Activated CD8-positive, alpha-beta memory T cell treated with anti-CD3 and anti-CD28 coated beads for 4 hours (primary cell): ENCODE data around the gene ADAMTS9.

ENCODE experiments used
- DNase-seq, 2 donors: peaks; one replicate each; pipeline ENCODE4 v3.0.0-alpha.2; 2020; ENCODE audit warnings: low read depth in 2 of 2

ADAMTS9 gene

DNA sequence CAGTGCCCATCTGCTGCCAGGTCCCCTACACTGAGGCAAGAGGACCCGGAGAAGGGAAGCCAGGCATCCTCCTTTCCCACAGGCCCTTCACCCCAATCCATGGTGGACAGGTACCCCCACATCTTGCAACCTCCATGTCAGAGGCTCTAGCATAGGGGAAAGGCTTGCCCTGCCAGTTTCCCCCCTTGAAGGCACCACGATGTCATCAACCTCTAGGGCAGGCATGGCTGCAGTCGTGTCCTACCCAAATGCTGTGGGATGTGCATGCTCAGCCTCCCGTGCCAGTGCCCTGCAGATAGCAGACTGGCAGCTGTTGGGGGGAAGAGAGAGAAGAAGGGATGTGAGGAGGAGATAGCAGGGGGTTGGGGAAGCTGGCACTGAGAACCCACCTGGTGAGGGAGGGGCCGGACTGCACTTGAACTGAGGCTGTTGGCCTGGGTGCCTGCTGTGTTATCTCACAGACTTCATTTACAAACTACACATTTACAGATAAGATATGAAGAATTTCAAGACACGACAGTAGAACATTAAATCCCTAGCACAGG, 197.5 kb downstream of the ADAMTS9 start:
- no peak for DNase-seq

DNA sequence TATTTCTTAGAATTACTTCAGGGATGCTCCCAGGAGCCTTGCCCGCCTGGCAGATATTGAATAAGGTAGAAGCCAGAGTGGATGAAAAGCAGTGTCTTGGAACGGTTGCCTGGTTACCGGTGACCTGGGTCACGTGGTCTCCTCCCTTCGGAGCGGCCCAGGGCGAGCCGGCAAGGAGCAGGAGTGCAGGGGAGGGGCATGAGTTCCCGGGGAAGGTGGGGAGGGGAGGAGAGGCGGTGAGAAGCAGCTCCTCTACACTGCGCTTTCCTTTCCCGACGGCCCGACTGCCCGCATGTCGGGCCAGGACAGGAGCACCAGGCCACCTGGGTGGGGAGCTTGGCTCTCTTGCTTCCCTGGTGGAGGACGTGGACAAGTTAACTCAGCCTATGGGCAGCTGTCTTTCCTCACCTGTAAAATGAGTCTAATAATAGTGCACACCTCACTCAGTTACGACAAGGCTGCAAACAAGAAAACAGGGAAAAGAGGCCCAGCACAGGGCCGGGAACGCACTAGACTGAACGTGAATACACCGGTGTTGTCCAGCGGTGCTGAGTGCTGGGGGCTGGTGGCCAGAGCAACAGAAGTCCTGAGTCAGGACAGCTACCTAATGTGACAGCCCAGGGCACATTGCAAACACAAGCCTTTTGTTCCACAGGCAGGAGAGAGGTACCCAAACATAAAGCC, 198.3 kb downstream of the ADAMTS9 start:
- DNase-seq, result no peak

DNA sequence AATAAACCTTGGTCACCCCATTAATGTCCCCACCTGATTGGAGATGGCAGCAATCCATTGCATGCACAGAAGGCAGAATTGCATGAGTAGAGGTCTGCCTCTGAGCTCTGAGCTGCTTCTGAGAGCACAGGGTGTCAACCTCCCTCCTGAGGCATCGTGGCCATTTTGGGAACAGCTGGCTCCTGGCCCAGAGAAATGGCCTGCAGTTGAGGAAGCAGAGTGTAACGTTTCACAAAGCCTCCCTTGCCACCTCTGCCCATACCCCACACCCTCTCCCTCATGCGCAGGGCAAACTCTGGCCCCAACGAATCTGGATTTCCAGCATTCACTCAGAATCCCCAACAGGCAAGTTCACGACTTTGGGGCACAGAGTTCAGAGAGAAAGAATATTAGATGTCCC, 198.9 kb downstream of the ADAMTS9 start:
- DNase-seq, result no peak

DNA sequence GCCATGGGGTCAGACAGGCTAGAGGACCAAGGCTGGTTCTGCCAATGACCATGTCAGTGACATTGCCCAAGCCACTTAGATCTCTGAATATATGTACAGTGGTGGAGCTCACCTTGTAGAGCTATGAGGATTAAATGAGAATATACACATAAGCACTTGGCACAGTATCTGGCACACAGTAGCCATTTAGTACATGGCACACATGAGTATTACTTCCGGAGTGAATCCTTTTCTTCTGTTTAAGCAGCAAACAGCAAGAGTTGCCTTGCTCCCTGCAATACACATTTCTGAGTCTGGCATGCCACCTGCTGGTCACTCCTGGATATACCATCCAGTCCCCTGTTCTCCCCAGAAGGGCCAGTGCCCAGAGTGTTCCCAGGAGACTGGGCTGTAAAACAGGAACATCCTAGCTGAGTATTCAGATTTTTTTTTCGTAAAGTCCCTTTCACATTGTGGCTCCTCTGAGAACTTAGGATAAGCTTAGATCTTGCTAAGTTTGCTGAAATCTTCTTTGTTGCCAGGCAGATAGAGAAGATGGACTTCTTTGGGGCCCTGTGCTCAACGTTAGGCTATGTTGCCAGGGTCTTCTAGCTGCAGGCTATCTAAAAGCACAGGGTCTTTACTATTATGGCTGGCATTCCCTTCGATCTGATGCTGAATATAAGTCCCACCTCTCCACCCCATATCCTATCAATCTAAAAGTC, 203.4 kb downstream of the ADAMTS9 start:
- DNase-seq, result peak; percentile 11 to 16

DNA sequence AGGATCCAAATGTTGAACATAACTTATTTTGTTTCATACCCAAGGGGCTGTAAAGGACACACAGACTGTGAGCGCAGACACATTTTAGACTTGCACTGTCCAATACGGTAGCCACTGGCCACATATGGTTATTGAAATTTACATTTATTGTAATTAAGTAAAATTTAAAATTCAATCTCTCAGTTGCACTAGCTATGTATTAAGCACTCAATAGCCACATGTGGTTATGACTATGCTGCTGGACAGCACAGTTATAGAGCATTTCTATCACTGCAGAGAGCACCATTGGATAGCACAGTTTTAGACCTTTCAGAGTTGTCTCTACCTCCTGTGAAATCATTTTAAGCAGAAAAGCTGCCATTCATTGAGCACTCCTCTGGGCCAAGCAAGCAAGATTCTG, 204.3 kb downstream of the ADAMTS9 start:
- no peak for DNase-seq

DNA sequence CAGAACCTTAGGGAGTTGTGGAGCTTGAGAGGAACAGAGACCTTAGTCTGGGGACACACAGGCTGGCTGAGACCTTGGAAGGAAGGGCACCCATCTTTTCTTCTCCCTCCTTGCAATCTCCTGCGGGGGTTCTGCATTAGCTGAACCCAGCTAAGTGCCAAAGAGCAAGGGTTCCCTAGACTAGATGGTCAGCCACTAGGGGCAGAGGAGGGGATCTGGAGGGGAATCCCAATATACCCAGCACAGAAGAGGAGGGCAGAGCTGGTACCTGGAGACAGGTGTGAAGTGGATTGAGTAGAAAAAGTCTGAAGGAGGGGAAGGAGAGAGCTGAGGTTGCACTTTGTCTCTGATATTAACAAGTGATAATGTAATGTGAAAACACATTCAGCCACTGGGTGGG, 212.8 kb downstream of the ADAMTS9 start:
- DNase-seq, result no peak

DNA sequence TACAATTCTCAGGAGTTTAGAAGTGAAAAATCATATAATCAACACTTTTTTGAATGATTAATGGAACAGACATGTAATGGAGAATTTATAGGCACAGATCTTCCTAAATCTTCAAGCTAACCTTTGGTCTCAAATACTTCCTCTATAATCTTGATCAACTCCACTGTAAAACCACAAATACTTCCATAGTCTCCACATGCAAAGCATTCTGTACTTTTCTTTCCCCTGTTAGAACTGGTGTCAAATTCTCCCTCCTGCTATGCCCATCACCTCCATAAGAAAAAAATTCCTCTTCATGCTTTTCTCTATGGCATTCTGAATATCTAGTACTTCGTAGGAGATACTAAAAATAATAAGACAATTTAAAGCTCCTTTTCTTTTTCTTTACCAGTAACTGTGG, 214.3 kb downstream of the ADAMTS9 start:
- DNase-seq, result no peak

DNA sequence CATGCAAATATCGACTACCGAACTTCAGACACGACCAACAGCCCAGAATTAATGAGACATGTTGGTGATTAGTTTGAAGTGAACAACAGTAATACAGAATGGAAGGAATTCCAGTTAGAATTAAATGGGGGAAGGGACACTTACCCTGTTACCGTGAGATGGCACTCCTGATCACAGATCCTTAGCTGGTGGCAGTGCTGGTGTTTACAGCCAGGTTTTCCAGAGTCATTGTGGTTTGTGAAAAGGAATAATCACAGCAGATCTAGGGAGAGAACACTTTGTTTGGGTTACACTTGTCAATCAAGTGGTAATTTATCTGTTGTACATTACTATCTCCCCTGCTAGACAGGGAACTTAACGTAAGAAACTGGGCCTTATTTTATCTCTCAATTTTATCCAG, 217.4 kb downstream of the ADAMTS9 start:
- no peak for DNase-seq

DNA sequence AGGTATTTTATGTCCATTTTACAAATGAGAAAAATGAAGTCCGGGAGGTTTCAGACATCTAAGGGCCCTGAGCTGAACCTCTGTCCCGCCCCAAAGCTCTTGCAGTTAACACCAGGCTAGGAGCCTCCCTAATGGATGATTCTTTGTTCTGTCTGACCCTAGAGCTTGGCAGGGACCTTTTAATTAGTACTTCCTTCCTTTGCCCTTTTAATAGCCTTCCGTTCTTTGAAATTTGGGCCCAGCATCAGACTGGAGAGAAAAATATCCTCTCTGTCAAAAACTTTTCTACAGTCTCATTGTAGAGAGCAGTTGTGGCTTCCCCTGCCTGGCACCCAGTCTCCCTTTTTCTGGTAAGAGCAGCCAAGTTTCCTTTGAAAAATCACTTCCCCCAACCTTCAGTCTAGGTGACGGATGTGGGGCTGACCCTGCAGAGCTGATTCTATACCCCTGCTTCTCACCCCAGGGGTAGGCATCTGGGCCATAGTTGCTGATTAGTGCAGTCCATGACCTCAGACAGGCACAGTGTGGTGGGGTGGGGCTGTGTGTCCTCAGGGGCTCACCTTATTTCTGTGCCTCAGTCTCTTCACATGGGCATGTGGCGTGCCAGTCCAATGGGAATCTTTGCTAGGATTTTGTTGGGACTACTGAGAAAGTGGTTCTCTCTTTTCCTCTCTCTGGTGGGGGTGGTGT, 220.4 kb downstream of the ADAMTS9 start:
- DNase-seq, result no peak
